Cardiac muscle cell (in vitro differentiated cells and primary cell): ENCODE data around the gene CLTCL1. TPM values are rescaled to one million over a fixed set of nuclear protein-coding genes. Genes with fewer than 3 reads are reported as not detected.

Experiments used
- DNase-seq, 2 donors: peaks; one replicate each; pipeline versions ENCODE4 v3.0.0 to v3.0.0-alpha.2; 2010 to 2017; ENCODE audit warnings: low read depth in 1 of 2, low spot score in 1 of 2
- H3K27ac ChIP-seq: fragments of 200-600 bp; sonication (generic); 2 replicates; pipeline ENCODE4 v1.5.1; 2016
- H3K27me3 ChIP-seq: fragments of 200-600 bp; sonication (generic); 2 replicates; pipeline ENCODE4 v1.6.0; 2016; ENCODE audit warnings: control low read depth
- H3K36me3 ChIP-seq: fragments of 200-600 bp; sonication (generic); 2 replicates; pipeline ENCODE4 v1.5.1; 2016; ENCODE audit warnings: control low read depth
- H3K4me1 ChIP-seq: fragments of 200-600 bp; sonication (generic); 2 replicates; pipeline ENCODE4 v1.8.1; 2017; ENCODE audit warnings: low read depth, mild to moderate bottlenecking, mixed run types
- H3K4me3 ChIP-seq: fragments of 200-600 bp; sonication (generic); 2 replicates; pipeline ENCODE4 v1.5.1; 2016; ENCODE audit warnings: mild to moderate bottlenecking
- H3K9me3 ChIP-seq: fragments of 200-600 bp; sonication (generic); 2 replicates; pipeline ENCODE4 v1.5.1; 2017; ENCODE audit warnings: low read depth, mild to moderate bottlenecking, control low read depth
- CTCF ChIP-seq: IDR thresholded peaks from 2 replicates; pipeline ENCODE4 v1.5.1; 2012; ENCODE audit warnings: low read depth, mild to moderate bottlenecking, low read length
- polyA plus RNA-seq: library from polyadenylated mRNA; unstranded; fragments of >200 nt; fragmentation: Nextera tagmentation; extraction: Ambion mirVana; gene quantifications from 2 replicates; pipeline ENCODE4 v1.2.1, GENCODE V29; 2016
- total RNA-seq: library from RNA; depleted of rRNA; stranded (reverse); fragments of >200 nt; gene quantifications from 2 replicates; pipeline ENCODE4 v1.2.3, GENCODE V29; 2016

The CLTCL1 gene
- total and polyA plus RNA-seq, 2 experiments from 2014 or later: 3.9 to 12.2 TPM

GRCh38 chr22:19137384-19138216, 153.9 kb downstream of the CLTCL1 start:
- H3K36me3 ChIP-seq: peaks cover 32% of the 10 kb centered on the region

GRCh38 chr22:19136915-19137314, 154.6 kb downstream of the CLTCL1 start:
- Histone ChIP-seq H3K36me3 (peaks cover 27% of the 10 kb centered on the region), H3K27ac (no peak overlapping the region), H3K27me3 (no peaks in the 10 kb centered on the region), H3K4me1 (no peaks in the 10 kb centered on the region), H3K9me3 (no peaks in the 10 kb centered on the region), H3K4me3 (no peak overlapping the region)
- no peak for TF ChIP-seq CTCF
- DNase-seq: no peak

More at GRCh38 chr22:19137384-19138216, 153.9 kb downstream of the CLTCL1 start:
- no peak overlapping the region for H3K4me3 ChIP-seq
- H3K27ac ChIP-seq: no peak overlapping the region
- H3K27me3 ChIP-seq: no peaks in the 10 kb centered on the region
- no peak for TF ChIP-seq CTCF
- no peak for DNase-seq
- no peaks in the 10 kb centered on the region for H3K9me3 ChIP-seq
- H3K4me1 ChIP-seq: no peaks in the 10 kb centered on the region

- Histone ChIP-seq H3K27me3 (no peaks in the 10 kb centered on the region), H3K27ac (no peak overlapping the region), H3K4me1 (no peaks in the 10 kb centered on the region), H3K9me3 (no peaks in the 10 kb centered on the region), H3K4me3 (no peak overlapping the region), H3K36me3 (peaks cover 13% of the 10 kb centered on the region)
- TF ChIP-seq CTCF: no peak
- DNase-seq: no peak
Measured at GRCh38 chr22:19134874-19135273, 156.6 kb downstream of the CLTCL1 start.

GRCh38 chr22:19134176-19134831, 157.2 kb downstream of the CLTCL1 start:
- Histone ChIP-seq H3K4me3 (no peak overlapping the region), H3K27me3 (no peaks in the 10 kb centered on the region), H3K27ac (no peak overlapping the region), H3K4me1 (no peaks in the 10 kb centered on the region), H3K9me3 (no peaks in the 10 kb centered on the region), H3K36me3 (peaks cover 13% of the 10 kb centered on the region)
- no peak for DNase-seq
- no peak for TF ChIP-seq CTCF

GRCh38 chr22:19133561-19133960, 158.0 kb downstream of the CLTCL1 start:
- H3K36me3 ChIP-seq: peaks cover 13% of the 10 kb centered on the region
- no peak for TF ChIP-seq CTCF
- H3K4me1 ChIP-seq: no peaks in the 10 kb centered on the region
- H3K9me3 ChIP-seq: no peaks in the 10 kb centered on the region
- no peak overlapping the region for H3K27ac ChIP-seq
- H3K27me3 ChIP-seq: no peaks in the 10 kb centered on the region
- DNase-seq: no peak
- no peak overlapping the region for H3K4me3 ChIP-seq
